ENCODE results near the gene KIDINS220. TPM values are rescaled to one million over a fixed set of nuclear protein-coding genes. Genes with fewer than 3 reads are reported as not detected.
"Not testable (repeated sequence)": the region's sequence is repeated elsewhere in the genome, so short reads cannot be mapped to it uniquely, and the experiment has no call there.

The KIDINS220 gene
- total RNA-seq, 1 donor from 2014 or later: 47.8 TPM

GRCh38 chr2:8737571-8738175 is 99.7 kb downstream of the KIDINS220 start:
- Mint-ChIP-seq H3K27ac (ENCODE audit: unreplicated experiment) (no peak overlapping the region), H3K4me1 (ENCODE audit: low read depth, unreplicated experiment) (peaks cover 10% of the 10 kb centered on the region), H3K36me3 (ENCODE audit: low read depth, unreplicated experiment) (peaks cover 10% of the 10 kb centered on the region), H3K27me3 (ENCODE audit: low read depth, unreplicated experiment) (no peaks in the 10 kb centered on the region), H3K4me3 (ENCODE audit: unreplicated experiment) (no peak overlapping the region), H3K9me3 (ENCODE audit: unreplicated experiment) (no peaks in the 10 kb centered on the region)
- no peak overlapping the region for H3K9ac ChIP-seq (ENCODE audit: low read length)
- TF ChIP-seq, protein P1, sequence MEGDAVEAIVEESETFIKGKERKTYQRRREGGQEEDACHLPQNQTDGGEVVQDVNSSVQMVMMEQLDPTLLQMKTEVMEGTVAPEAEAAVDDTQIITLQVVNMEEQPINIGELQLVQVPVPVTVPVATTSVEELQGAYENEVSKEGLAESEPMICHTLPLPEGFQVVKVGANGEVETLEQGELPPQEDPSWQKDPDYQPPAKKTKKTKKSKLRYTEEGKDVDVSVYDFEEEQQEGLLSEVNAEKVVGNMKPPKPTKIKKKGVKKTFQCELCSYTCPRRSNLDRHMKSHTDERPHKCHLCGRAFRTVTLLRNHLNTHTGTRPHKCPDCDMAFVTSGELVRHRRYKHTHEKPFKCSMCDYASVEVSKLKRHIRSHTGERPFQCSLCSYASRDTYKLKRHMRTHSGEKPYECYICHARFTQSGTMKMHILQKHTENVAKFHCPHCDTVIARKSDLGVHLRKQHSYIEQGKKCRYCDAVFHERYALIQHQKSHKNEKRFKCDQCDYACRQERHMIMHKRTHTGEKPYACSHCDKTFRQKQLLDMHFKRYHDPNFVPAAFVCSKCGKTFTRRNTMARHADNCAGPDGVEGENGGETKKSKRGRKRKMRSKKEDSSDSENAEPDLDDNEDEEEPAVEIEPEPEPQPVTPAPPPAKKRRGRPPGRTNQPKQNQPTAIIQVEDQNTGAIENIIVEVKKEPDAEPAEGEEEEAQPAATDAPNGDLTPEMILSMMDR (IDR thresholded peaks at IDR 0.05; ENCODE audit: insufficient read depth, low read depth, low read length): no peak
- TF ChIP-seq EZH2 (IDR thresholded peaks at IDR 0.05; ENCODE audit: insufficient read depth, low read length): no peak
- no peaks in the 10 kb centered on the region for H3K9me3 ChIP-seq (ENCODE audit: insufficient read depth, low read depth, low read length)
- H3K79me2 ChIP-seq (ENCODE audit: insufficient read depth, low read length): no peaks in the 10 kb centered on the region
- H3K4me3 ChIP-seq (ENCODE audit: insufficient read depth, low read depth, low read length): no peak overlapping the region
- no peaks in the 10 kb centered on the region for H3K4me1 ChIP-seq (ENCODE audit: insufficient read depth, low read length)
- DNase-seq (ENCODE audit: low read depth): peak; percentile 15
- peaks cover 24% of the 10 kb centered on the region for H3K36me3 ChIP-seq (ENCODE audit: insufficient read depth, low read length)
- H3K27me3 ChIP-seq (ENCODE audit: insufficient read depth, low read length): no peaks in the 10 kb centered on the region
- H2AFZ ChIP-seq (ENCODE audit: low read depth, low read length): no peak overlapping the region
- no peak for FAIRE-seq
- no peaks in the 10 kb centered on the region for H4K20me1 ChIP-seq (ENCODE audit: insufficient read depth, low read length)
- H3K4me2 ChIP-seq (ENCODE audit: low read length): no peak overlapping the region
- no peak overlapping the region for H3K27ac ChIP-seq (ENCODE audit: low read depth, low read length)

DNA sequence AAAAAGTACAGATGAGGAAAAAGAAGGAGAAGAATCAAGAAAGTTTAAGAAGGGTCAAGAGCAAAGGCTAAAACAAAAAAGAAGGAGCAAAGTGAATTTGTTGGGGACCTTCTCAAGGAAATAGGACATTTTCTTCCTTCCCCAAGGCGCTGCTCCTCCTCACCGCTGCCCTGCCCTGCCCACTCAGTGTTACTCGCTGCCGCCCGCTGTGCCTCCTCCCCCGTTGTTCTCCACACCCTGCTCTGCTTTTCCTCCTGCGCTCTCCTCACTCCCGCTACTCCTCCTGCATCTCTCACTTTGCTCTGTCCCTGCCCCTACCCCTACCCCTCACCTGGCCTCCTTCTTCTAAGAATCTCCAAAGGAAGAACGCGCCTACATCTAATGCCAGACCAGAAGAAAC is 104.8 kb downstream of the KIDINS220 start:
- DNase-seq (ENCODE audit: low read depth) (no peak), FAIRE-seq (no peak)
- Histone ChIP-seq H3K27me3 (ENCODE audit: insufficient read depth, low read length) (no peaks in the 10 kb centered on the region), H2AFZ (ENCODE audit: low read depth, low read length) (no peak overlapping the region), H3K27ac (ENCODE audit: low read depth, low read length) (no peak overlapping the region), H4K20me1 (ENCODE audit: insufficient read depth, low read length) (no peaks in the 10 kb centered on the region), H3K9ac (ENCODE audit: low read length) (no peak overlapping the region), H3K4me1 (ENCODE audit: insufficient read depth, low read length) (no peaks in the 10 kb centered on the region), H3K9me3 (ENCODE audit: insufficient read depth, low read depth, low read length) (no peaks in the 10 kb centered on the region), H3K4me3 (ENCODE audit: insufficient read depth, low read depth, low read length) (no peak overlapping the region), H3K4me2 (ENCODE audit: low read length) (no peak overlapping the region), H3K79me2 (ENCODE audit: insufficient read depth, low read length) (no peaks in the 10 kb centered on the region), H3K36me3 (ENCODE audit: insufficient read depth, low read length) (peaks cover 44% of the 10 kb centered on the region)
- Mint-ChIP-seq H3K27ac (ENCODE audit: unreplicated experiment) (no peak overlapping the region), H3K9me3 (ENCODE audit: unreplicated experiment) (no peaks in the 10 kb centered on the region), H3K4me1 (ENCODE audit: low read depth, unreplicated experiment) (no peaks in the 10 kb centered on the region), H3K27me3 (ENCODE audit: low read depth, unreplicated experiment) (no peaks in the 10 kb centered on the region), H3K36me3 (ENCODE audit: low read depth, unreplicated experiment) (peaks cover 26% of the 10 kb centered on the region), H3K4me3 (ENCODE audit: unreplicated experiment) (no peak overlapping the region)
- TF ChIP-seq, protein P1 (IDR thresholded peaks at IDR 0.05; ENCODE audit: insufficient read depth, low read depth, low read length): no peak
- TF ChIP-seq EZH2 (IDR thresholded peaks at IDR 0.05; ENCODE audit: insufficient read depth, low read length): no peak

- H3K36me3 ChIP-seq (ENCODE audit: insufficient read depth, low read length): peaks cover 39% of the 10 kb centered on the region
- Mint-ChIP-seq H3K9me3 (ENCODE audit: unreplicated experiment) (no peaks in the 10 kb centered on the region), H3K4me3 (ENCODE audit: unreplicated experiment) (no peak overlapping the region), H3K27me3 (ENCODE audit: low read depth, unreplicated experiment) (no peaks in the 10 kb centered on the region), H3K4me1 (ENCODE audit: low read depth, unreplicated experiment) (no peaks in the 10 kb centered on the region), H3K36me3 (ENCODE audit: low read depth, unreplicated experiment) (peaks cover 28% of the 10 kb centered on the region), H3K27ac (ENCODE audit: unreplicated experiment) (no peak overlapping the region)
- H3K79me2 ChIP-seq (ENCODE audit: insufficient read depth, low read length): no peaks in the 10 kb centered on the region
- no peak for TF ChIP-seq EZH2 (IDR thresholded peaks at IDR 0.05; ENCODE audit: insufficient read depth, low read length)
- TF ChIP-seq, protein P1 (IDR thresholded peaks at IDR 0.05; ENCODE audit: insufficient read depth, low read depth, low read length): no peak
- H3K4me2 ChIP-seq (ENCODE audit: low read length): no peak overlapping the region
- FAIRE-seq (no peak), DNase-seq (ENCODE audit: low read depth) (peak; percentile 13)
- H3K27me3 ChIP-seq (ENCODE audit: insufficient read depth, low read length): no peaks in the 10 kb centered on the region
- H3K4me3 ChIP-seq (ENCODE audit: insufficient read depth, low read depth, low read length): no peak overlapping the region
- H3K4me1 ChIP-seq (ENCODE audit: insufficient read depth, low read length): no peaks in the 10 kb centered on the region
- no peaks in the 10 kb centered on the region for H3K9me3 ChIP-seq (ENCODE audit: insufficient read depth, low read depth, low read length)
- no peaks in the 10 kb centered on the region for H4K20me1 ChIP-seq (ENCODE audit: insufficient read depth, low read length)
- H2AFZ ChIP-seq (ENCODE audit: low read depth, low read length): no peak overlapping the region
- H3K27ac ChIP-seq (ENCODE audit: low read depth, low read length): no peak overlapping the region
- no peak overlapping the region for H3K9ac ChIP-seq (ENCODE audit: low read length)
These were observed 107.5 kb downstream of the KIDINS220 start for GRCh38 chr2:8729939-8730338.

DNA sequence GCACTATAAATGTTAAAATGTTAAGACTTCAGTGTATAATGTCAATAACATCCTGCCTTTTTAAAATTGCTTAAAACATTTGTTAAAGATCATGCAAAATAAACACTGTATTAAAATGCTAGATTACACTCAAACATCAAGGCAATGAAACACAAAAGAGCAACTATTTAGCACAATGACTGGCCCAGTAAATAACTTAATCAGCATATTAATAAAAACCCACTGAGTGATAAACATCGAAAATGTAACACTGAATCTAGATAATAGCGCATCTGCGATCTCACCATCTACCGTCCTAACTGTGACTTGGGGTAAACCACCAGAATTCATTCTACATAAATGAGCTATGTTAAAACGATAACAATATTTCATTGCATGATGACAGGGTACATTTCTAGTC is 108.3 kb downstream of the KIDINS220 start:
- not testable (repeated sequence) for H2AFZ ChIP-seq (ENCODE audit: low read depth, low read length); H3K4me3 ChIP-seq (ENCODE audit: insufficient read depth, low read depth, low read length); H3K79me2 ChIP-seq (ENCODE audit: insufficient read depth, low read length); H3K27ac ChIP-seq (ENCODE audit: low read depth, low read length); DNase-seq (ENCODE audit: low read depth); H3K9me3 ChIP-seq (ENCODE audit: insufficient read depth, low read depth, low read length); H3K27me3 ChIP-seq (ENCODE audit: insufficient read depth, low read length); H3K4me1 ChIP-seq (ENCODE audit: insufficient read depth, low read length); H3K27me3 Mint-ChIP-seq (ENCODE audit: low read depth, unreplicated experiment); H3K27ac Mint-ChIP-seq (ENCODE audit: unreplicated experiment); H4K20me1 ChIP-seq (ENCODE audit: insufficient read depth, low read length); H3K4me2 ChIP-seq (ENCODE audit: low read length); H3K9me3 Mint-ChIP-seq (ENCODE audit: unreplicated experiment); H3K4me3 Mint-ChIP-seq (ENCODE audit: unreplicated experiment); H3K4me1 Mint-ChIP-seq (ENCODE audit: low read depth, unreplicated experiment); H3K9ac ChIP-seq (ENCODE audit: low read length)
- H3K36me3 Mint-ChIP-seq (ENCODE audit: low read depth, unreplicated experiment): peaks cover 30% of the 10 kb centered on the region
- FAIRE-seq: peak; percentile 13
- peaks cover 35% of the 10 kb centered on the region for H3K36me3 ChIP-seq (ENCODE audit: insufficient read depth, low read length)
